IMR-90 (cell line): ENCODE measurements around the gene LRRC18. TPM values are rescaled to one million over a fixed set of nuclear protein-coding genes. Genes with fewer than 3 reads are reported as not detected.

Experiments used
- microRNA-seq, 2 experiments: library from miRNA; stranded (forward) in 1 of 2; unstranded in 1 of 2; fragments of 10-50 nt in 1 of 2; fragments of <30 nt in 1 of 2; gene quantifications in 1 of 2; microRNA quantifications in 1 of 2; one replicate each; pipeline versions ENCODE3 to v1.1.0; 2013 to 2020; ENCODE audit not compliant: insufficient read depth in 1 of 2, insufficient read length in 1 of 2, unreplicated experiment in 1 of 2
- polyA plus RNA-seq, 3 experiments: library from polyadenylated mRNA; depleted of rRNA; stranded (reverse); fragments of >200 nt; gene quantifications; 2 replicates each; pipeline ENCODE4 v1.2.3, GENCODE V29; 2012; ENCODE audit warnings: low replicate concordance in 1 of 3
- small RNA-seq, 5 experiments: library from RNA; depleted of rRNA; stranded (forward); fragments of <200 nt; gene quantifications; one replicate each; pipeline ENCODE3, GENCODE V24; 2012
- total RNA-seq: library from RNA; depleted of rRNA; stranded (reverse); fragments of >200 nt; gene quantifications from 2 replicates; pipeline ENCODE4 v1.2.3, GENCODE V29; 2012; rRNA removed

LRRC18 gene
- total and polyA plus RNA-seq, 2 of the 4 experiments (the other 2 are of a cell fraction) = not detected

Small RNAs within 50 kb of the gene (microRNA-seq; reads per million reads assigned to microRNA genes)
- gene MIR4294 = 0 reads per million in 2 experiments

Small RNAs within 50 kb of the gene (small RNA-seq; reads per million reads assigned to genes)
- 0 reads per million in 5 experiments for gene MIR4294

Other genes starting within 250 kb of the LRRC18 start
- 2.5 and 2.9 TPM in 2 replicates for gene VSTM4, start 175.7 kb upstream of the LRRC18 start, total RNA-seq
- gene VSTM4, start 175.7 kb upstream of the LRRC18 start, polyA plus RNA-seq (2012; rRNA removed) = 2.1 and 2.4 TPM in 2 replicates
- gene FAM170B, start 194.2 kb upstream of the LRRC18 start, total RNA-seq = not detected in 2 replicates
- not detected in 2 replicates for gene FAM170B, start 194.2 kb upstream of the LRRC18 start, polyA plus RNA-seq (2012; rRNA removed)
- not detected in 2 replicates for gene TMEM273, start 248.6 kb upstream of the LRRC18 start, total RNA-seq
- not detected in 2 replicates for gene TMEM273, start 248.6 kb upstream of the LRRC18 start, polyA plus RNA-seq (2012; rRNA removed)